ENCODE results near the gene SSH3.

Gene SSH3

DNA sequence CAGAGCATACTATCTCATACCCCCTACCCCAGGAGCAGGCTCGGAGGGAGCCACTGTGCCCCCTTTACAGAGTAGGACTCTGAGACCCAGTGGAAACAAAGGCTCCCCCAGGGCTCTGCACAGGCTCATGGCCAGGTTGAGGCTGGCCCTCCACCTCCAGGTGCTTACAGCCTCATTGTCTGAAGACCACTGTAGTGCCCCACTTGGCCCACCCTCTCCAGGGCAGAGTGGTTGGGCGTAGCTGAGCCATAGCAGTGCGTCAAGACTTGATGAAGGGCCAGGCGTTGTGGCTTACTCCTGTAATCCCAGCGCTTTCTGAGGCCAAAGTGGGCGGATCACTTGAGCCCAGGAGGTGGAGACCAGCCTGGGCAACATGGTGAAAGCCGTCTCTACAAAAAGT is 12.5 kb upstream of the SSH3 start:
- TF ChIP-seq, protein P1, sequence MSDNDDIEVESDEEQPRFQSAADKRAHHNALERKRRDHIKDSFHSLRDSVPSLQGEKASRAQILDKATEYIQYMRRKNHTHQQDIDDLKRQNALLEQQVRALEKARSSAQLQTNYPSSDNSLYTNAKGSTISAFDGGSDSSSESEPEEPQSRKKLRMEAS (IDR thresholded peaks at IDR 0.05; ENCODE audit: low read depth, low read length), result no peak
- TF ChIP-seq, protein P2, sequence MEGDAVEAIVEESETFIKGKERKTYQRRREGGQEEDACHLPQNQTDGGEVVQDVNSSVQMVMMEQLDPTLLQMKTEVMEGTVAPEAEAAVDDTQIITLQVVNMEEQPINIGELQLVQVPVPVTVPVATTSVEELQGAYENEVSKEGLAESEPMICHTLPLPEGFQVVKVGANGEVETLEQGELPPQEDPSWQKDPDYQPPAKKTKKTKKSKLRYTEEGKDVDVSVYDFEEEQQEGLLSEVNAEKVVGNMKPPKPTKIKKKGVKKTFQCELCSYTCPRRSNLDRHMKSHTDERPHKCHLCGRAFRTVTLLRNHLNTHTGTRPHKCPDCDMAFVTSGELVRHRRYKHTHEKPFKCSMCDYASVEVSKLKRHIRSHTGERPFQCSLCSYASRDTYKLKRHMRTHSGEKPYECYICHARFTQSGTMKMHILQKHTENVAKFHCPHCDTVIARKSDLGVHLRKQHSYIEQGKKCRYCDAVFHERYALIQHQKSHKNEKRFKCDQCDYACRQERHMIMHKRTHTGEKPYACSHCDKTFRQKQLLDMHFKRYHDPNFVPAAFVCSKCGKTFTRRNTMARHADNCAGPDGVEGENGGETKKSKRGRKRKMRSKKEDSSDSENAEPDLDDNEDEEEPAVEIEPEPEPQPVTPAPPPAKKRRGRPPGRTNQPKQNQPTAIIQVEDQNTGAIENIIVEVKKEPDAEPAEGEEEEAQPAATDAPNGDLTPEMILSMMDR (IDR thresholded peaks at IDR 0.05; ENCODE audit: low read depth, low read length), result no peak
- no peak for TF ChIP-seq MYC (IDR thresholded peaks at IDR 0.05; ENCODE audit: low read depth, low read length)
- no peak for TF ChIP-seq POLR2A (IDR thresholded peaks at IDR 0.05; ENCODE audit: extremely low read depth, insufficient read length)
- DNase-seq (ENCODE audit: low read depth), result no peak
- H3K4me3 ChIP-seq (ENCODE audit: low read depth, low read length), result peak overlapping the region; percentile 91

DNA sequence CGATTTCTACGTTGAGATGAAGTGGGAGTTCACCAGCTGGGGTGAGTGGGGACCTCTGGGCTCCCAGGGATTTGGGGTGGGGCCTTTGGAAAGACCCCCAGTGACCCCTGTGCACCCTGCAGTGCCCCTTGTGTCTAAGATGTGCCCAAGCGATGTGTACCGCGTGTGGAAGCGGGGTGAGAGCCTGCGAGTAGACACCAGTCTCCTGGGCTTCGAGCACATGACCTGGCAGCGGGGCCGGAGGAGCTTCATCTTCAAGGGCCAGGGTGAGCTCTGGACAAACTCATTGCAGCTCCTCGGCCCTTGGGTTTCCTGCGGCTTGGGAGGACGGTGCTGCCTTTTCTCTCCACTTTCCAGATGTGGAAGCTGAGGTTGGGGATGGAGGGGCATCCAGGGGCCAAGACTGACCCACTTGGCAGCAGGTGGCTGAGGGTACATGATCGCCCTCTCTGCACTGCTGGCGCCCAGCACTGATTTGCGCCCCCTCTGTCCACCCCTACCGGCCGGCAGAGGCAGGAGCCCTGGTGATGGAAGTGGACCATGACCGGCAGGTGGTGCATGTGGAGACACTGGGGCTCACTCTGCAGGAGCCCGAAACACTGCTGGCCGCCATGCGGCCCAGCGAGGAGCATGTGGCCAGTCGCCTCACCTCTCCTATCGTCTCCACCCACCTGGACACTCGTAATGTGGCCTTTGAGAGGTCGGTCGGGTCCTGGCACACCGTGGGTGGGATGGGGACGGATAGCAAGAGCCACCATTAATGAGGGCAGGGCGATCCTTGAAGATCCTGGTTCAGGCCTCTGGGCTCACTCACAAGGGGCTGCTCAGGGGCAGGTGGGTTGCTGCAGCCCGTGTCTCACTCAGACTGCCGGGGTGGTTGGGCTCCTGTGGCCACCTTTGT is 11.6 kb upstream of the SSH3 start:
- TF ChIP-seq, protein P1 (IDR thresholded peaks at IDR 0.05; ENCODE audit: low read depth, low read length), result no peak
- TF ChIP-seq, protein P2 (IDR thresholded peaks at IDR 0.05; ENCODE audit: low read depth, low read length), result no peak
- TF ChIP-seq MYC (IDR thresholded peaks at IDR 0.05; ENCODE audit: low read depth, low read length), result no peak
- TF ChIP-seq POLR2A (IDR thresholded peaks at IDR 0.05; ENCODE audit: extremely low read depth, insufficient read length), result peak; percentile 16
- no peak for DNase-seq (ENCODE audit: low read depth)
- H3K4me3 ChIP-seq (ENCODE audit: low read depth, low read length), result peak overlapping the region; percentile 91

DNA sequence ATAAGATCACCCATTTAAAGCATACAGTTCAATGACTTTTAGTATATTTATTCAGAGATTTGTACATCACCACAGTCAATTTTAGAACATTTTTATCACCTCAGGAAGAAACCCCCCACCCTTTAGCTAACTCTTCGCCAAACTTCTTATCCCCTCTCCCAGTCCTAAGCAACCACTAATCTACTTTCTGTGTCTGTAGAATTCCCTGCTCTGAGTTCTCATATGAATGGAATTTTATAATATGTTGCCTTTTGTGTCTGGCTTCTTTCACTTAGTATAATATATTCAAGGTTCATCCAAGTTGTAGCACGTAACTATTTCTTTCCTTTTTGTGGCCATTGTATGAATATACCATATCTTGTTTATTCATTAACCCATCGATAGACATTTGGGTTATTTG is 10.7 kb upstream of the SSH3 start:
- peak overlapping the region; percentile 91 for H3K4me3 ChIP-seq (ENCODE audit: low read depth, low read length)
- DNase-seq (ENCODE audit: low read depth), result no peak
- no peak for TF ChIP-seq POLR2A (IDR thresholded peaks at IDR 0.05; ENCODE audit: extremely low read depth, insufficient read length)
- TF ChIP-seq MYC (IDR thresholded peaks at IDR 0.05; ENCODE audit: low read depth, low read length), result no peak
- TF ChIP-seq, protein P1 (IDR thresholded peaks at IDR 0.05; ENCODE audit: low read depth, low read length), result no peak
- TF ChIP-seq, protein P2 (IDR thresholded peaks at IDR 0.05; ENCODE audit: low read depth, low read length), result no peak

DNA sequence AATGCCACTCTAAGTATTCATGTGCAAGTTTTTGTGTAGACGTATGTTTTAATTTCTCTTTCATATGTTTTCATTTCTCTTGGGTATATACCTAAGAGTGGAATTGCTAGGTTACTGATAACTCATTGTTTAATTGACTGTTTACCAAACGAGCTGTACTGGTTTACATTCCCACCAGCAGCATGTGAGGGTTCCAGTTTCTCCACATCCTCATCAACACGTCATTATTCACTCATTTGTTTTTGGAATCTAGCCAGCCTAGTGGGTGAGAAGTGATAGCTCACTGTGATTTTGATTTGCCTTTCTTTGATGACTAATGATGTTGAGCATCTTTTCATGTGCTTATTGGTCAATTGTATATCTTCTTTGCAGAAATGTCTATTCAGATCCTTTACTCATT is 10.2 kb upstream of the SSH3 start:
- H3K4me3 ChIP-seq (ENCODE audit: low read depth, low read length), result peak overlapping the region; percentile 91
- DNase-seq (ENCODE audit: low read depth), result no peak
- TF ChIP-seq, protein P2 (IDR thresholded peaks at IDR 0.05; ENCODE audit: low read depth, low read length), result no peak
- TF ChIP-seq, protein P1 (IDR thresholded peaks at IDR 0.05; ENCODE audit: low read depth, low read length), result no peak
- TF ChIP-seq MYC (IDR thresholded peaks at IDR 0.05; ENCODE audit: low read depth, low read length), result no peak
- TF ChIP-seq POLR2A (IDR thresholded peaks at IDR 0.05; ENCODE audit: extremely low read depth, insufficient read length), result no peak

DNA sequence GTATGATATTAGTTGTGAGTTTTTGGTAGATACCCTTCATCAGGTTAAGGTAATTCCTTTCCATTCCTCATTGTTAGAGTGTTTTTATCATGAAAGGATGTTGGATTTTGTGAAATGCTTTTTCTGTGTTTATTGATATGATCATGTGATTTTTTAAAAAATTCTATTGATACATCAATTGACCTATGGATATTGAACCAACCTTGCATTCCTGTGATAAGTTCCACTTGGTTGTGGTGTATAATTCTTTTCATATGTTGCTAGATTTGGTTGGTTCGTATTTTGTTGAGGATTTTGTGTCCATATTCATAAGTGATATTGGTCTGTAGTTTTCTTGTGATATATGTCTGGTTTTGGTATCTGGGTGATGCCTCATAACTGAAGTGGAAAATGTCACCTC is 7.5 kb upstream of the SSH3 start:
- H3K4me3 ChIP-seq (ENCODE audit: low read depth, low read length), result no peak overlapping the region
- TF ChIP-seq, protein P2 (IDR thresholded peaks at IDR 0.05; ENCODE audit: low read depth, low read length), result no peak
- TF ChIP-seq POLR2A (IDR thresholded peaks at IDR 0.05; ENCODE audit: extremely low read depth, insufficient read length) (no peak), MYC (IDR thresholded peaks at IDR 0.05; ENCODE audit: low read depth, low read length) (no peak)
- TF ChIP-seq, protein P1 (IDR thresholded peaks at IDR 0.05; ENCODE audit: low read depth, low read length), result no peak
- no peak for DNase-seq (ENCODE audit: low read depth)

Data from NB4 (cell line).